SK-N-SH treated with all-trans-retinoic acid at 6 μM for 48 hours (cell line): ENCODE data around the gene LIMS4.
"Not testable (repeated sequence)": the region's sequence is repeated elsewhere in the genome, so short reads cannot be mapped to it uniquely, and the experiment has no call there.

Experiments used
- ARNTL ChIP-seq: fragments of 450-650 bp; formaldehyde crosslinking; IDR thresholded peaks from 2 replicates; pipeline ENCODE4 v1.5.0; 2020; ENCODE audit warnings: low read depth, mild to moderate bottlenecking, moderate library complexity, borderline replicate concordance
- BACH2 ChIP-seq: fragments of 250-450 bp; sonication (Bioruptor Pico); IDR thresholded peaks from 2 replicates; pipeline ENCODE4 v1.9.0; 2021; ENCODE audit warnings: mild to moderate bottlenecking, borderline replicate concordance
- ISL1 ChIP-seq: fragments of 250-450 bp; sonication (Bioruptor Pico); IDR thresholded peaks from 2 replicates; pipeline ENCODE4 v2.1.2; 2022; ENCODE audit warnings: mild to moderate bottlenecking, moderate library complexity
- PPARA ChIP-seq: fragments of 250-450 bp; sonication (Bioruptor Pico); IDR thresholded peaks from 2 replicates; pipeline ENCODE4 v1.5.0; 2020; ENCODE audit warnings: mild to moderate bottlenecking, borderline replicate concordance
- RARB ChIP-seq: fragments of 250-450 bp; sonication (Bioruptor Pico); IDR thresholded peaks from 2 replicates; pipeline ENCODE4 v1.8.0; 2021; ENCODE audit warnings: mild to moderate bottlenecking, moderate library complexity
- TOX ChIP-seq: fragments of 250-450 bp; sonication (Bioruptor Pico); IDR thresholded peaks from 2 replicates; pipeline ENCODE4 v1.8.0; 2021; ENCODE audit warnings: mild to moderate bottlenecking, moderate library complexity, borderline replicate concordance
- ZFP30 ChIP-seq: fragments of 450-650 bp; formaldehyde crosslinking; IDR thresholded peaks from 2 replicates; pipeline ENCODE4 v1.5.0; 2022; ENCODE audit warnings: mild to moderate bottlenecking, moderate library complexity
- TF ChIP-seq, protein P1 (sequence below): fragments of 250-450 bp; sonication (Bioruptor Pico); IDR thresholded peaks from 2 replicates; pipeline ENCODE4 v1.8.0; 2020; ENCODE audit warnings: mild to moderate bottlenecking, moderate library complexity, borderline replicate concordance
- TF ChIP-seq, protein P2 (sequence below): fragments of 250-450 bp; sonication (Bioruptor Pico); IDR thresholded peaks from 2 replicates; pipeline ENCODE4 v1.5.1; 2020; ENCODE audit warnings: low read depth, mild to moderate bottlenecking, moderate library complexity

DNA sequence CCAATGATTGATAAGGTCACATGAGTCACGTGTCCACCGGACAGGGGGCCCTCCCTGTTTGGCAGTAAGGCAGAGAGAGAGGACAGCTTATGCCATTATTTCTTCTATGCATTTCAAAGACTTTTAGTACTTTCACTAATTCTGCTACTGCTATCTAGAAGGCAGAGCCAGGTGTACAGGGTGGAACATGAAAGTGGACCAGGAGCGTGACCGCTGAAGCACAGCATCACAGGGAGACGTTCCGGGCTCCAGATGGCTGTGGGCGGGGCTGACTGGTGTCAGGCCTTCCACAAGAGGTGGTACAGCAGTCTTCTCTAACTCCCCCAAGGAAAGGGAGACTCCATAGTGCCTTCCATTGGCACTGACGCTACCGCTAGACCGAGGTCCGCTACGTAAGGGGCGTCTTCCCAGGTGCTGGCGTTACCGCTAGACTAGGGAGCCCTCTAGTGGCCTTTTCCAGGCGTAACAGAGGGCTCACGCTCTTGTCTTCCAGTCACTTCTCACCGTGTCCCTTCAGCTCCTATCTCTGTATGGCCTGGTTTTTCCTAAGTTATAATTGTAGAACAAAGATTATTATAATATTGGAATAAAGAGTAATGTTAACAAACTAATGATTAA, 71.5 kb downstream of the LIMS4 start:
- TF ChIP-seq, protein P1, sequence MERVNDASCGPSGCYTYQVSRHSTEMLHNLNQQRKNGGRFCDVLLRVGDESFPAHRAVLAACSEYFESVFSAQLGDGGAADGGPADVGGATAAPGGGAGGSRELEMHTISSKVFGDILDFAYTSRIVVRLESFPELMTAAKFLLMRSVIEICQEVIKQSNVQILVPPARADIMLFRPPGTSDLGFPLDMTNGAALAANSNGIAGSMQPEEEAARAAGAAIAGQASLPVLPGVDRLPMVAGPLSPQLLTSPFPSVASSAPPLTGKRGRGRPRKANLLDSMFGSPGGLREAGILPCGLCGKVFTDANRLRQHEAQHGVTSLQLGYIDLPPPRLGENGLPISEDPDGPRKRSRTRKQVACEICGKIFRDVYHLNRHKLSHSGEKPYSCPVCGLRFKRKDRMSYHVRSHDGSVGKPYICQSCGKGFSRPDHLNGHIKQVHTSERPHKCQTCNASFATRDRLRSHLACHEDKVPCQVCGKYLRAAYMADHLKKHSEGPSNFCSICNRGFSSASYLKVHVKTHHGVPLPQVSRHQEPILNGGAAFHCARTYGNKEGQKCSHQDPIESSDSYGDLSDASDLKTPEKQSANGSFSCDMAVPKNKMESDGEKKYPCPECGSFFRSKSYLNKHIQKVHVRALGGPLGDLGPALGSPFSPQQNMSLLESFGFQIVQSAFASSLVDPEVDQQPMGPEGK (CRISPR knock-in tag), result not testable (repeated sequence)
- TF ChIP-seq, protein P2, sequence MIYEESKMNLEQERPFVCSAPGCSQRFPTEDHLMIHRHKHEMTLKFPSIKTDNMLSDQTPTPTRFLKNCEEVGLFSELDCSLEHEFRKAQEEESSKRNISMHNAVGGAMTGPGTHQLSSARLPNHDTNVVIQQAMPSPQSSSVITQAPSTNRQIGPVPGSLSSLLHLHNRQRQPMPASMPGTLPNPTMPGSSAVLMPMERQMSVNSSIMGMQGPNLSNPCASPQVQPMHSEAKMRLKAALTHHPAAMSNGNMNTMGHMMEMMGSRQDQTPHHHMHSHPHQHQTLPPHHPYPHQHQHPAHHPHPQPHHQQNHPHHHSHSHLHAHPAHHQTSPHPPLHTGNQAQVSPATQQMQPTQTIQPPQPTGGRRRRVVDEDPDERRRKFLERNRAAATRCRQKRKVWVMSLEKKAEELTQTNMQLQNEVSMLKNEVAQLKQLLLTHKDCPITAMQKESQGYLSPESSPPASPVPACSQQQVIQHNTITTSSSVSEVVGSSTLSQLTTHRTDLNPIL, result not testable (repeated sequence)
- TF ChIP-seq RARB; PPARA; ARNTL (CRISPR knock-in tag); BACH2 (CRISPR knock-in tag); ZFP30 (CRISPR knock-in tag); TOX (CRISPR knock-in tag); ISL1: not testable (repeated sequence)
